GM19468 (cell line): ENCODE results near the gene PIWIL4.

ENCODE experiments used
- ATAC-seq: cut with Tn5 transposase; IDR thresholded peaks from one replicate; pipeline ENCODE4 v1.9.1; 2021; ENCODE audit warnings: mild to moderate bottlenecking, moderate library complexity, moderate number of reproducible peaks; ENCODE audit not compliant: unreplicated experiment; ENCODE audit errors: extremely low read depth

Gene PIWIL4

GRCh38 chr11:94656968-94657367 is 89.8 kb downstream of the PIWIL4 start:
- ATAC-seq: no peak

- ATAC-seq: no peak
Measured at GRCh38 chr11:94657629-94658028, 90.5 kb downstream of the PIWIL4 start.

GRCh38 chr11:94658386-94658785 is 91.2 kb downstream of the PIWIL4 start:
- ATAC-seq: no peak

GRCh38 chr11:94658888-94659287 is 91.7 kb downstream of the PIWIL4 start:
- no peak for ATAC-seq

- no peak for ATAC-seq
Measured at GRCh38 chr11:94661444-94661843, 94.3 kb downstream of the PIWIL4 start.

- ATAC-seq: no peak
Measured at GRCh38 chr11:94662065-94662779, 95.1 kb downstream of the PIWIL4 start.

- ATAC-seq: no peak
Measured at GRCh38 chr11:94662846-94663390, 95.8 kb downstream of the PIWIL4 start.

- no peak for ATAC-seq
Measured at GRCh38 chr11:94664346-94664745, 97.2 kb downstream of the PIWIL4 start.

GRCh38 chr11:94665116-94665659 is 98.0 kb downstream of the PIWIL4 start:
- ATAC-seq: no peak

- no peak for ATAC-seq
Measured at GRCh38 chr11:94666792-94667721, 99.9 kb downstream of the PIWIL4 start.

GRCh38 chr11:94668212-94668793 is 101.1 kb downstream of the PIWIL4 start:
- ATAC-seq: no peak

GRCh38 chr11:94669023-94669422 is 101.9 kb downstream of the PIWIL4 start:
- ATAC-seq: no peak
